WTC11 (cell line): ENCODE data around the gene TPCN2. TPM values are rescaled to one million over a fixed set of nuclear protein-coding genes. Genes with fewer than 3 reads are reported as not detected.
A peak's percentile ranks its signal among the peaks of the same experiment; 100 is the strongest.

Source experiments
- ATAC-seq: fragments of 200-7000 bp; cut with Tn5 transposase; 2 replicates; pipeline ENCODE4 v1.10.0; 2021; ENCODE audit warnings: mild to moderate bottlenecking, moderate library complexity
- CTCF ChIA-PET: fragments of 300-600 bp; sonication (Branson Sonifier 250); formaldehyde crosslinking; loops from one replicate; lab custom pipeline; 2021; ENCODE audit warnings: antibody characterized with exemption; lab: Charles Lee
- POLR2A ChIA-PET: fragments of 350-600 bp; sonication (Branson Sonifier 250); formaldehyde crosslinking; loops from one replicate; lab custom pipeline; 2021; ENCODE audit warnings: antibody characterized with exemption; lab: Charles Lee
- DNase-seq: peaks from one replicate; pipeline ENCODE4 v3.0.0; 2021; ENCODE audit warnings: low spot score
- H3K27ac Mint-ChIP-seq: 2 replicates; pipeline ENCODE4 v1.8.0; 2021; ENCODE audit warnings: mixed read lengths
- H3K27me3 Mint-ChIP-seq: 2 replicates; pipeline ENCODE4 v1.8.0; 2021; ENCODE audit warnings: low read depth, mild to moderate bottlenecking, moderate library complexity, mixed read lengths
- H3K36me3 Mint-ChIP-seq: 2 replicates; pipeline ENCODE4 v1.8.0; 2021; ENCODE audit warnings: mixed read lengths
- H3K4me1 Mint-ChIP-seq: 2 replicates; pipeline ENCODE4 v1.8.0; 2022; ENCODE audit warnings: mixed read lengths
- H3K4me3 Mint-ChIP-seq: 2 replicates; pipeline ENCODE4 v1.8.0; 2021; ENCODE audit warnings: mild to moderate bottlenecking, moderate library complexity, mixed read lengths
- H3K9me3 Mint-ChIP-seq: 2 replicates; pipeline ENCODE4 v1.8.0; 2021; ENCODE audit warnings: mixed read lengths
- CREM ChIP-seq: sonication (generic); formaldehyde crosslinking; IDR thresholded peaks from 2 replicates; pipeline ENCODE4 v1.8.1; 2022; ENCODE audit warnings: mild to moderate bottlenecking, missing genetic modification reagents, moderate library complexity
- ETV6 ChIP-seq: sonication (generic); formaldehyde crosslinking; IDR thresholded peaks from 2 replicates; pipeline ENCODE4 v1.8.1; 2022; ENCODE audit warnings: mild to moderate bottlenecking, missing genetic modification reagents
- FOXJ3 ChIP-seq: sonication (generic); formaldehyde crosslinking; IDR thresholded peaks from 2 replicates; pipeline ENCODE4 v1.9.0; 2021; ENCODE audit warnings: missing genetic modification reagents, mild to moderate bottlenecking, borderline replicate concordance
- FOXK1 ChIP-seq: sonication (generic); formaldehyde crosslinking; IDR thresholded peaks from 2 replicates; pipeline ENCODE4 v1.8.0; 2022; ENCODE audit warnings: mild to moderate bottlenecking, moderate library complexity, missing genetic modification reagents
- GTF2I ChIP-seq: fragments of 250-450 bp; sonication (Bioruptor Pico); conservative IDR thresholded peaks from 2 replicates; pipeline ENCODE4 v1.4.0; 2021; ENCODE audit warnings: mild to moderate bottlenecking
- JAZF1 ChIP-seq: fragments of 250-450 bp; sonication (Bioruptor Pico); IDR thresholded peaks from 2 replicates; pipeline ENCODE4 v1.9.0; 2021; ENCODE audit warnings: moderate library complexity, mild to moderate bottlenecking, inconsistent platforms
- JUN ChIP-seq: sonication (generic); formaldehyde crosslinking; IDR thresholded peaks from 2 replicates; pipeline ENCODE4 v1.8.0; 2023; ENCODE audit warnings: mild to moderate bottlenecking, missing genetic modification reagents
- NFE2L1 ChIP-seq: sonication (generic); formaldehyde crosslinking; IDR thresholded peaks from 2 replicates; pipeline ENCODE4 v1.8.1; 2023; ENCODE audit warnings: missing genetic modification reagents
- OVOL2 ChIP-seq: fragments of 250-450 bp; sonication (Bioruptor Pico); IDR thresholded peaks from 2 replicates; pipeline ENCODE4 v1.9.0; 2021; ENCODE audit warnings: mild to moderate bottlenecking, borderline replicate concordance
- SP1 ChIP-seq: sonication (generic); formaldehyde crosslinking; conservative IDR thresholded peaks from 2 replicates; pipeline ENCODE4 v1.8.1; 2022; ENCODE audit warnings: missing genetic modification reagents
- TEAD1 ChIP-seq: sonication (generic); formaldehyde crosslinking; IDR thresholded peaks from 2 replicates; pipeline ENCODE4 v1.8.0; 2022; ENCODE audit warnings: mild to moderate bottlenecking, missing genetic modification reagents
- TEAD4 ChIP-seq: sonication (generic); formaldehyde crosslinking; IDR thresholded peaks from 2 replicates; pipeline ENCODE4 v1.8.0; 2022; ENCODE audit warnings: mild to moderate bottlenecking, missing genetic modification reagents
- ZNF121 ChIP-seq: sonication (generic); formaldehyde crosslinking; IDR thresholded peaks from 2 replicates; pipeline ENCODE4 v1.8.0; 2023; ENCODE audit warnings: missing genetic modification reagents
- ZNF416 ChIP-seq: fragments of 250-450 bp; sonication (Bioruptor Pico); IDR thresholded peaks from 2 replicates; pipeline ENCODE4 v1.9.0; 2021; ENCODE audit warnings: mild to moderate bottlenecking, inconsistent platforms
- ZNF423 ChIP-seq: fragments of 250-450 bp; sonication (Bioruptor Pico); IDR thresholded peaks from 2 replicates; pipeline ENCODE4 v2.1.2; 2022; ENCODE audit warnings: mild to moderate bottlenecking, moderate library complexity
- total RNA-seq: library from RNA; stranded (reverse); gene quantifications from 3 replicates; pipeline ENCODE4 v1.2.3, GENCODE V29; 2021
- TF ChIP-seq, protein P1 (sequence below): sonication (generic); formaldehyde crosslinking; conservative IDR thresholded peaks from 2 replicates; pipeline ENCODE4 v1.8.1; 2022; ENCODE audit warnings: mild to moderate bottlenecking, missing genetic modification reagents
- TF ChIP-seq, protein P2 (sequence below): sonication (generic); formaldehyde crosslinking; IDR thresholded peaks from 2 replicates; pipeline ENCODE4 v1.8.1; 2023; ENCODE audit warnings: mild to moderate bottlenecking, missing genetic modification reagents, borderline replicate concordance
- TF ChIP-seq, protein P3 (sequence below): fragments of 250-450 bp; sonication (Bioruptor Pico); IDR thresholded peaks from 2 replicates; pipeline ENCODE4 v1.9.0; 2021; ENCODE audit warnings: mild to moderate bottlenecking, borderline replicate concordance

The TPCN2 gene
- total RNA-seq, 1 experiment from 2014 or later: 24.6 TPM

DNA sequence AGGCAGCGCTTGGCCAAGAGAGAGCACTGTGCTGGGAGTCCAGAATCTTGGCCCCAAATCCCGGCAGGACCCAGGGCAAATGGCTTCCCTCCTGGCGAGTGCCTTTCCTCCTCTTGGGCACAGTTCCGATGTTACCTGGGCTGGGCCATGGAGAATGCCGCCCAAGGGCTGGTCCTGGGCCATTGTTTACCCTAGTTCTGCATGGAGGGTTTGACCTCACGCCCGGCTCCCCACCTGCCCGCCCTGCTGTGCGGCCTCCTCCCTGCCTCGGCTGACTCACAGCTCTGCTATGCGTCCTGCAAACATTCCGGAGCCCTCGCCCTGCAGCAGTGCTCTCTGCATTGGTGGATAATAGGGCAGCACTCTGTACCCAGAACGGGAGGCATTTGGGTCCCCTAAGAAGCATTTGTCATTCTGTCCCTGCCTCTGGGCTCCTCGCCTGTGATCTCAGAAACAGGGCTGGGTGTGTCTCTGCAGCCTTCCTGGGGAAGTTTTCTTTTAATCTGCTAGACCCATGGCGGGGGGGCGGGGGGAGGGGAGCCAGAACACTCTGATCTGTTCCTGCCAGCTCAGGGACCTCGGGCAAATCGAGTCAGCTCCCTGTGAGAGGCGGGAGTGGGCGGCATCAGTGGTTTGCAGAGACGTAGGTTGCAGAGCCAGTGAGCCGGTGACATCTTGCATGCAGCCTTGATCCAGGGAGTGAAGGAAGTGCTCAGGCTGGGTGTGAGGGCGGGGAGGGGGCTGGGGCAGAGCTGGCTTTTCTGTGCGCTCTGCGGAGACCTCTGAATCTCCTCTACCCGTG lies 74.1 kb downstream of the TPCN2 start:
- CTCF ChIA-PET: interaction anchor here (1.1 to 4.4 kb wide), 6 partner anchors 9 to 516 kb away, joined by 3 to 71 read pairs (median 6); no protein-coding TSS in a partner anchor
- POLR2A ChIA-PET: interaction anchor here (1.2 kb wide), 1 partner anchor 9 kb away, joined by 3 read pairs; no protein-coding TSS in a partner anchor
- Mint-ChIP-seq H3K4me1 (peaks cover 27% of the 10 kb centered on the region), H3K36me3 (peaks cover 9% of the 10 kb centered on the region; the same call in 1 of the 2 replicates), H3K9me3 (peaks cover 16% of the 10 kb centered on the region), H3K27ac (peak overlapping the region; percentile 79; the same call in 1 of the 2 replicates), H3K27me3 (no peaks in the 10 kb centered on the region; the same call in 1 of the 2 replicates), H3K4me3 (peak overlapping the region; percentile 50)
- TF ChIP-seq, protein P1, sequence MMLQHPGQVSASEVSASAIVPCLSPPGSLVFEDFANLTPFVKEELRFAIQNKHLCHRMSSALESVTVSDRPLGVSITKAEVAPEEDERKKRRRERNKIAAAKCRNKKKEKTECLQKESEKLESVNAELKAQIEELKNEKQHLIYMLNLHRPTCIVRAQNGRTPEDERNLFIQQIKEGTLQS (CRISPR knock-in tag): peak; percentile 81
- peak; percentile 72; the same call in 1 of the 2 replicates for TF ChIP-seq ETV6 (CRISPR knock-in tag)
- TF ChIP-seq, protein P2, sequence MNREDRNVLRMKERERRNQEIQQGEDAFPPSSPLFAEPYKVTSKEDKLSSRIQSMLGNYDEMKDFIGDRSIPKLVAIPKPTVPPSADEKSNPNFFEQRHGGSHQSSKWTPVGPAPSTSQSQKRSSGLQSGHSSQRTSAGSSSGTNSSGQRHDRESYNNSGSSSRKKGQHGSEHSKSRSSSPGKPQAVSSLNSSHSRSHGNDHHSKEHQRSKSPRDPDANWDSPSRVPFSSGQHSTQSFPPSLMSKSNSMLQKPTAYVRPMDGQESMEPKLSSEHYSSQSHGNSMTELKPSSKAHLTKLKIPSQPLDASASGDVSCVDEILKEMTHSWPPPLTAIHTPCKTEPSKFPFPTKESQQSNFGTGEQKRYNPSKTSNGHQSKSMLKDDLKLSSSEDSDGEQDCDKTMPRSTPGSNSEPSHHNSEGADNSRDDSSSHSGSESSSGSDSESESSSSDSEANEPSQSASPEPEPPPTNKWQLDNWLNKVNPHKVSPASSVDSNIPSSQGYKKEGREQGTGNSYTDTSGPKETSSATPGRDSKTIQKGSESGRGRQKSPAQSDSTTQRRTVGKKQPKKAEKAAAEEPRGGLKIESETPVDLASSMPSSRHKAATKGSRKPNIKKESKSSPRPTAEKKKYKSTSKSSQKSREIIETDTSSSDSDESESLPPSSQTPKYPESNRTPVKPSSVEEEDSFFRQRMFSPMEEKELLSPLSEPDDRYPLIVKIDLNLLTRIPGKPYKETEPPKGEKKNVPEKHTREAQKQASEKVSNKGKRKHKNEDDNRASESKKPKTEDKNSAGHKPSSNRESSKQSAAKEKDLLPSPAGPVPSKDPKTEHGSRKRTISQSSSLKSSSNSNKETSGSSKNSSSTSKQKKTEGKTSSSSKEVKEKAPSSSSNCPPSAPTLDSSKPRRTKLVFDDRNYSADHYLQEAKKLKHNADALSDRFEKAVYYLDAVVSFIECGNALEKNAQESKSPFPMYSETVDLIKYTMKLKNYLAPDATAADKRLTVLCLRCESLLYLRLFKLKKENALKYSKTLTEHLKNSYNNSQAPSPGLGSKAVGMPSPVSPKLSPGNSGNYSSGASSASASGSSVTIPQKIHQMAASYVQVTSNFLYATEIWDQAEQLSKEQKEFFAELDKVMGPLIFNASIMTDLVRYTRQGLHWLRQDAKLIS (CRISPR knock-in tag): no peak
- TF ChIP-seq GTF2I (CRISPR knock-in tag): peak; percentile 45; the same call in 1 of the 2 replicates
- TF ChIP-seq TEAD1 (CRISPR knock-in tag): peak; percentile 97; the same call in 1 of the 2 replicates
- peak; percentile 16; the same call in 1 of the 2 replicates for TF ChIP-seq SP1 (CRISPR knock-in tag)
- 0 out of 2 replicates have a peak, but pooled peaks have one; percentile 37 for TF ChIP-seq CREM (CRISPR knock-in tag)
- TF ChIP-seq TEAD4 (CRISPR knock-in tag): peak; percentile 81
- peak; percentile 79; the same call in 1 of the 2 replicates for TF ChIP-seq ZNF423 (CRISPR knock-in tag)
- TF ChIP-seq ZNF121 (CRISPR knock-in tag): no peak
- TF ChIP-seq JUN (CRISPR knock-in tag): peak; percentile 74; the same call in 1 of the 2 replicates
- TF ChIP-seq JAZF1 (CRISPR knock-in tag): no peak
- peak; percentile 89 for TF ChIP-seq FOXK1 (CRISPR knock-in tag)
- peak; percentile 88 for ATAC-seq
- DNase-seq: peak; percentile 86

DNA sequence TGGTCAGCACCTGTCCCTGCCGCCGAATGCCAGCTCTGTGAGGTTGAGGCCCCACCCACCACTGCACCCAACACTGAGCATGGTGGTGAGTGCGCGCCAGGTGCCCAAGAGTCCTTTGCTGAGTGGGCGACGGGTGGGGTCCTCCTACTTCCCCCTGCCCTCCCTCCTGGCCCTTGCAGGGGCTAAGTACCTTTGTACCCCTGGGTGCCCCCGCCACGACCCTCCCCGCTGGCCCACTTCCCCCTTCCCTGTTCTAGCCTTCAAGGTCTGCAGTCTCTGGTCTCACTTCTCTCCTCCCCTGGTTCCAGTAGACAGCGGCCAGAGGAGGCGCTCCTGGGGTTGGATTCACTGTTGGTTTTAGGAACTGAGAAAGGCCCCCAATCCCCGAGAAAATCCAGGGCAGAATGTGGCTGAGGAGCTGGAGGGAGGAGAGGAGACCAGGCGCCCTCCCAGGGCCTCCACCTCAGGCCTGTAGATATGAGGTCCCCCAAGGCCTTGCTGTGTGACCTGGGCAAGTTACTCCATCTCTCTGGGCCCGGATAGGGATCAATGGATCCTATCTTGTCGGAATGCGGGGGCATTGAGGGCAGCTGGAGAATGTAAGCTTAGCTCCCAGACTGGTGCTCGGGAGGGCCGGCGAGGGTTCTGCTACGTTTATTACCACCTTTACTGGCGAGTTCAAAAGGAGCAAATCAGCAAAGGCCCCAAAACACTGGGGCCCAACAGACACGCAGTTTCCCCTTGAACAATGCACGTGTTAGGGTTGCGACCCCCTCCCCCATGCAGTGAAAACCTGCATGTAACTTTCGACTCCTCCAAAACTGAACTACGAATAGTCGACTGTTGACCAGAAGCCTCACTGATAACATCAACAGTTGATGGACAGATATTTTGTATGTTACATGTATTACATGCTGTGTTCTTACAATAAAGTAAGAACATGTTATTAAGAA lies 75.1 kb downstream of the TPCN2 start:
- POLR2A ChIA-PET: no interaction called here
- CTCF ChIA-PET: interaction anchor here (0.9 to 4.4 kb wide), 6 partner anchors 8 to 514 kb away, joined by 3 to 71 read pairs (median 7); no protein-coding TSS in a partner anchor
- Mint-ChIP-seq H3K4me3 (peak overlapping the region; percentile 50), H3K9me3 (peaks cover 26% of the 10 kb centered on the region), H3K36me3 (peaks cover 18% of the 10 kb centered on the region), H3K4me1 (peaks cover 27% of the 10 kb centered on the region), H3K27ac (no peak overlapping the region), H3K27me3 (no peaks in the 10 kb centered on the region; the same call in 1 of the 2 replicates)
- DNase-seq: peak; percentile 30
- TF ChIP-seq OVOL2 (no peak), FOXJ3 (CRISPR knock-in tag) (0 out of 2 replicates have a peak, but pooled peaks have one; percentile 12), NFE2L1 (CRISPR knock-in tag) (no peak), ZNF416 (CRISPR knock-in tag) (no peak)
- TF ChIP-seq, protein P3, sequence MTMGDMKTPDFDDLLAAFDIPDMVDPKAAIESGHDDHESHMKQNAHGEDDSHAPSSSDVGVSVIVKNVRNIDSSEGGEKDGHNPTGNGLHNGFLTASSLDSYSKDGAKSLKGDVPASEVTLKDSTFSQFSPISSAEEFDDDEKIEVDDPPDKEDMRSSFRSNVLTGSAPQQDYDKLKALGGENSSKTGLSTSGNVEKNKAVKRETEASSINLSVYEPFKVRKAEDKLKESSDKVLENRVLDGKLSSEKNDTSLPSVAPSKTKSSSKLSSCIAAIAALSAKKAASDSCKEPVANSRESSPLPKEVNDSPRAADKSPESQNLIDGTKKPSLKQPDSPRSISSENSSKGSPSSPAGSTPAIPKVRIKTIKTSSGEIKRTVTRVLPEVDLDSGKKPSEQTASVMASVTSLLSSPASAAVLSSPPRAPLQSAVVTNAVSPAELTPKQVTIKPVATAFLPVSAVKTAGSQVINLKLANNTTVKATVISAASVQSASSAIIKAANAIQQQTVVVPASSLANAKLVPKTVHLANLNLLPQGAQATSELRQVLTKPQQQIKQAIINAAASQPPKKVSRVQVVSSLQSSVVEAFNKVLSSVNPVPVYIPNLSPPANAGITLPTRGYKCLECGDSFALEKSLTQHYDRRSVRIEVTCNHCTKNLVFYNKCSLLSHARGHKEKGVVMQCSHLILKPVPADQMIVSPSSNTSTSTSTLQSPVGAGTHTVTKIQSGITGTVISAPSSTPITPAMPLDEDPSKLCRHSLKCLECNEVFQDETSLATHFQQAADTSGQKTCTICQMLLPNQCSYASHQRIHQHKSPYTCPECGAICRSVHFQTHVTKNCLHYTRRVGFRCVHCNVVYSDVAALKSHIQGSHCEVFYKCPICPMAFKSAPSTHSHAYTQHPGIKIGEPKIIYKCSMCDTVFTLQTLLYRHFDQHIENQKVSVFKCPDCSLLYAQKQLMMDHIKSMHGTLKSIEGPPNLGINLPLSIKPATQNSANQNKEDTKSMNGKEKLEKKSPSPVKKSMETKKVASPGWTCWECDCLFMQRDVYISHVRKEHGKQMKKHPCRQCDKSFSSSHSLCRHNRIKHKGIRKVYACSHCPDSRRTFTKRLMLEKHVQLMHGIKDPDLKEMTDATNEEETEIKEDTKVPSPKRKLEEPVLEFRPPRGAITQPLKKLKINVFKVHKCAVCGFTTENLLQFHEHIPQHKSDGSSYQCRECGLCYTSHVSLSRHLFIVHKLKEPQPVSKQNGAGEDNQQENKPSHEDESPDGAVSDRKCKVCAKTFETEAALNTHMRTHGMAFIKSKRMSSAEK: no peak
- ATAC-seq: 0 out of 2 replicates have a peak, but pooled peaks have one; percentile 4
